Fibroblast of mammary gland (primary cell): ENCODE results near the gene ST6GAL1.

Experiments used
- DNase-seq: peaks from one replicate; pipeline ENCODE4 v3.0.0-alpha.2; 2010; ENCODE audit warnings: low read depth
- H3K4me3 ChIP-seq: 2 replicates; pipeline ENCODE4 v1.5.1; 2011; ENCODE audit warnings: low read depth, mild to moderate bottlenecking, low read length, moderate library complexity; ENCODE audit not compliant: control insufficient read depth
- TF ChIP-seq, protein P1 (sequence below): conservative IDR thresholded peaks from 2 replicates; pipeline ENCODE4 v1.5.1; 2011; ENCODE audit warnings: low read depth, low read length, inconsistent platforms; ENCODE audit not compliant: control insufficient read depth, insufficient read depth

The ST6GAL1 gene

GRCh38 chr3:187069857-187070516, 139.7 kb downstream of the ST6GAL1 start:
- TF ChIP-seq, protein P1, sequence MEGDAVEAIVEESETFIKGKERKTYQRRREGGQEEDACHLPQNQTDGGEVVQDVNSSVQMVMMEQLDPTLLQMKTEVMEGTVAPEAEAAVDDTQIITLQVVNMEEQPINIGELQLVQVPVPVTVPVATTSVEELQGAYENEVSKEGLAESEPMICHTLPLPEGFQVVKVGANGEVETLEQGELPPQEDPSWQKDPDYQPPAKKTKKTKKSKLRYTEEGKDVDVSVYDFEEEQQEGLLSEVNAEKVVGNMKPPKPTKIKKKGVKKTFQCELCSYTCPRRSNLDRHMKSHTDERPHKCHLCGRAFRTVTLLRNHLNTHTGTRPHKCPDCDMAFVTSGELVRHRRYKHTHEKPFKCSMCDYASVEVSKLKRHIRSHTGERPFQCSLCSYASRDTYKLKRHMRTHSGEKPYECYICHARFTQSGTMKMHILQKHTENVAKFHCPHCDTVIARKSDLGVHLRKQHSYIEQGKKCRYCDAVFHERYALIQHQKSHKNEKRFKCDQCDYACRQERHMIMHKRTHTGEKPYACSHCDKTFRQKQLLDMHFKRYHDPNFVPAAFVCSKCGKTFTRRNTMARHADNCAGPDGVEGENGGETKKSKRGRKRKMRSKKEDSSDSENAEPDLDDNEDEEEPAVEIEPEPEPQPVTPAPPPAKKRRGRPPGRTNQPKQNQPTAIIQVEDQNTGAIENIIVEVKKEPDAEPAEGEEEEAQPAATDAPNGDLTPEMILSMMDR, result no peak
- no peak for DNase-seq
- no peak overlapping the region for H3K4me3 ChIP-seq

GRCh38 chr3:187072102-187072501, 141.8 kb downstream of the ST6GAL1 start:
- TF ChIP-seq, protein P1, result no peak
- no peak overlapping the region for H3K4me3 ChIP-seq
- no peak for DNase-seq

DNA sequence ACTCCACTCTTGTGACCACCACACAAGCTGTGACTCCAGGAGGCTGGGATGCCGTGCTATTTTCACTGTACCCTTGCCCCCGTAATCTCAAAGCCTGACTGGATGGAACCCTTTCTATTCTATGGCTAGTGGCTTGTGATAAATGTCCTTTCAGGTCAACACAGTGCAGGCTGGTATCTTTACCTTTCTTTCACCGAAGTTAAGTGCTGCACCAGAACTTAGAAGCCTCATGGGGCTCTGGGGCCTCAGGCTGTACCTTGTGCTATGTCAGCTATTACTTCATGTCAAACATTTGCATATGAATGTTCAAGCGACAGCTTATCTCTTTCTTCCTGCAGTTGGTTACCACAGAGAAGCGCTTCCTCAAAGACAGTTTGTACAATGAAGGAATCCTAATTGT, 142.2 kb downstream of the ST6GAL1 start:
- H3K4me3 ChIP-seq, result no peak overlapping the region
- DNase-seq, result no peak
- TF ChIP-seq, protein P1, result no peak

- H3K4me3 ChIP-seq, result no peak overlapping the region
- TF ChIP-seq, protein P1, result no peak
- DNase-seq, result no peak
Measured at GRCh38 chr3:187073581-187074098, 143.3 kb downstream of the ST6GAL1 start.

DNA sequence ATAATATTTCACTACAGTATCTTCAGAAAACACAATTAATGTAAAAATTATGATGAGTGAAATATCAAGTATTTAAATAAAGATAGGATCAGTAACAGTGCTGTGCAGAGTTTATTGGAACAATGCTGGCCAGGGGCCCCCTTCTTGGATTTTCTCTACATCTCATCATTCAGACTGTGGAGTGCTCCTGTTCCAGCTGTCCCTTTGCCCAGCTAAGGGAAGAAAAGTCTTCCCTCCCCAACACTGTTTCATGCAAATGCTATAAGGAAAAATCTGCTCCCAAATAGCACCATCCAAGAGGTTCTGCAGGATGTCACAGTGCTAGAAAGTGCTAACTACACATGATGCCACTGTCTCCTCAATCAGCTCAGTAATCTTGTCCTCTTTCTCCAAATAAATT, 144.5 kb downstream of the ST6GAL1 start:
- no peak for DNase-seq
- H3K4me3 ChIP-seq, result no peak overlapping the region
- TF ChIP-seq, protein P1, result no peak

DNA sequence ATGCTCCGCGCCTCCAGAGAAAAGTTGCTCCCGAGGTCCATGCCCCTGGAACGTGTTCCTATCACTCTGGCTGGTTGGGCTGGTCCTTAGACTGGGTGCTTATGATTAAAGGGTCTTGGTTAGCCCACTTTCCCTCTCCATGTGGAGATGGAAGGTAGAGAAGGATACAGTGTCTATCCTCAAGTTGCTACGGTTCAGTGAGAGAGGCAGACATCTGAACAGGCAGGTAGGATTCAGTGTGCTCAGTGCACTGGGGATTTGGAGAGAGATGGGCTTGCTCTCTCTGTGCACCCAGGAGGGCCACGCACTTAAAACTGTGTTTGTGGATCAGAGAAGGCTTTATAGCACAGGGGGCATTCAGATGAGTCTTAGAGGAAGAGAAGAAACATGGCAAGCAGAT, 146.0 kb downstream of the ST6GAL1 start:
- no peak for DNase-seq
- H3K4me3 ChIP-seq, result no peak overlapping the region
- TF ChIP-seq, protein P1, result no peak
